Activated CD4-positive, alpha-beta T cell treated with anti-CD3 and anti-CD28 coated beads, Interleukin-2, amount 10 ng/mL, durations not matched to agents 24 days and 14 days (primary cell): ENCODE results near the gene GCK. TPM values are rescaled to one million over a fixed set of nuclear protein-coding genes. Genes with fewer than 3 reads are reported as not detected.

ENCODE experiments used
- DNase-seq: peaks from one replicate; pipeline ENCODE4 v3.0.0; 2022
- H3K27ac Mint-ChIP-seq: one replicate; pipeline ENCODE4 v1.8.0; 2022; ENCODE audit warnings: mild to moderate bottlenecking, mixed read lengths
- H3K27me3 Mint-ChIP-seq: one replicate; pipeline ENCODE4 v1.8.0; 2022; ENCODE audit warnings: mixed read lengths
- H3K36me3 Mint-ChIP-seq: one replicate; pipeline ENCODE4 v1.8.0; 2022; ENCODE audit warnings: low read depth, mild to moderate bottlenecking, mixed read lengths
- H3K4me1 Mint-ChIP-seq: one replicate; pipeline ENCODE4 v1.8.0; 2021; ENCODE audit warnings: mixed read lengths
- H3K4me3 Mint-ChIP-seq: one replicate; pipeline ENCODE4 v1.8.0; 2022; ENCODE audit warnings: mild to moderate bottlenecking, moderate library complexity, mixed read lengths
- H3K9me3 Mint-ChIP-seq: one replicate; pipeline ENCODE4 v1.8.0; 2021; ENCODE audit warnings: mixed read lengths
- intact Hi-C: fragments of 100-400 bp; cut with micrococcal nuclease; formaldehyde crosslinking; loops from one replicate; pipeline ENCODE4 v1.15.1; 2023
- total RNA-seq: library from RNA; stranded (reverse); gene quantifications from 2 replicates; pipeline ENCODE4 v1.2.3, GENCODE V29; 2022

The GCK gene
- total RNA-seq, 1 donor from 2014 or later, result 1.7 TPM

DNA sequence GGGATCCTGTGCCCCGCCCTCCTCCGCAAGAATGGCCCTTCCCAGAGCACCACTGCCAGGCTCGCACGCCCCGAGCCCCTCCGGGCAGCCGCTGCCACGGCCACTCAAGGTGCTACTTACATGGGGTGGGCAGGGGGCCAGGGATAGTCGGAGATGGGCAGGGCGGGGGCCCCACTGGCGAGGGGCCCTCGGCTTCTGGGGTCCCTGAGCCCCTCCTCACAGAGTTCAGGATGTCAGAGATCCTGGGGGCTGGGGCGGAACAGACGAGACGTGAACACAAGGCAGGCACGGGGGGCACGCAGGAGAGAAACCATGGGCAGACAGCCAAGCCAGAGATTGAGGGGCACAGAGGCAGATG lies 37.1 kb upstream of the GCK start:
- Mint-ChIP-seq H3K36me3 (no peaks in the 10 kb centered on the region), H3K27ac (no peak overlapping the region), H3K9me3 (no peaks in the 10 kb centered on the region), H3K4me1 (no peaks in the 10 kb centered on the region), H3K27me3 (no peaks in the 10 kb centered on the region), H3K4me3 (no peak overlapping the region)
- DNase-seq, result no peak
- intact Hi-C loops, result no loop called here

DNA sequence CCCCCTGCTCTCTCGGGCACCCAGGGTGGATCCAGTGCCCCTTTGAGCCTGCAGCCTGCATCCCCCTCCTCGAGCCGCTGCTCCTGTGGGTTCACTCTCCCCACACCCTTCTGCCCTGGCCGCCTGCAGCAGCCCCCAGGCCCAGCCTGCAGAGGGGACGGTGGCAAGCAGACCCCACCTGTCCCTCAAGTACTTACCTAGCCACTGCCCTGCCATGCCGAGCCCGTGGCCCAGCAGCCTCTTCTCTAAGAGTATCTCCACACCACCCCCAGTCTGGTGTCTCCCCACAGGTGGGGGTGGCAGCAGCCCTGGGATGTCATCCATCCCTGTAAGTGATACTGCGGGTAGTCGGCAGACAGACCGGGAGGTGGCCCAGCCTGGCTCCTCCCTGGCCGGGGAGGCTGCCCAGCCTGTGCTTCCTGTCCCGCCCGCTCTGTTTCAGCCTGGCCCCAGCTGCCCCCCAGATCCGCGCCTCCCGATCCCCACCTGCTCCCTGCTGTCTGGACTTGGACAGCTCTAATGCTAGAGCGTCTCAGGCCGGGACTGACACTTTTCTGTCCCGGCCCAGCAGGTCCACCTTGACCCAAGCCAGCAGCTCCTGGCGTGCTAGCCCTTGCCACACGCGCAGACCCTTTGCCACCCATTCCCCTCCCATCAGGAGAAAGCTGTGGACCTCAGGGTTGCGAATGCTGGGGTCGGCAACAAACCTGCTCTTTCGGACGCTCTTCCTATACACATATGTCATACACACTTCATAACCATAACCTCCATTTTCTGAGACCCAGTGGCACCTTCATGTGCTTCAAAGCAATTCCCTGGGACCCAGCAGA lies 36.5 kb upstream of the GCK start:
- Mint-ChIP-seq H3K4me1 (no peaks in the 10 kb centered on the region), H3K4me3 (no peak overlapping the region), H3K36me3 (no peaks in the 10 kb centered on the region), H3K9me3 (no peaks in the 10 kb centered on the region), H3K27ac (no peak overlapping the region), H3K27me3 (no peaks in the 10 kb centered on the region)
- intact Hi-C loops, result no loop called here
- DNase-seq, result no peak

- no peak for DNase-seq
- Mint-ChIP-seq H3K4me1 (no peaks in the 10 kb centered on the region), H3K9me3 (no peaks in the 10 kb centered on the region), H3K4me3 (no peak overlapping the region), H3K27me3 (no peaks in the 10 kb centered on the region), H3K36me3 (no peaks in the 10 kb centered on the region), H3K27ac (no peak overlapping the region)
- intact Hi-C loops, result no loop called here
Observed at GRCh38 chr7:44224974-44225565, 35.8 kb upstream of the GCK start.

DNA sequence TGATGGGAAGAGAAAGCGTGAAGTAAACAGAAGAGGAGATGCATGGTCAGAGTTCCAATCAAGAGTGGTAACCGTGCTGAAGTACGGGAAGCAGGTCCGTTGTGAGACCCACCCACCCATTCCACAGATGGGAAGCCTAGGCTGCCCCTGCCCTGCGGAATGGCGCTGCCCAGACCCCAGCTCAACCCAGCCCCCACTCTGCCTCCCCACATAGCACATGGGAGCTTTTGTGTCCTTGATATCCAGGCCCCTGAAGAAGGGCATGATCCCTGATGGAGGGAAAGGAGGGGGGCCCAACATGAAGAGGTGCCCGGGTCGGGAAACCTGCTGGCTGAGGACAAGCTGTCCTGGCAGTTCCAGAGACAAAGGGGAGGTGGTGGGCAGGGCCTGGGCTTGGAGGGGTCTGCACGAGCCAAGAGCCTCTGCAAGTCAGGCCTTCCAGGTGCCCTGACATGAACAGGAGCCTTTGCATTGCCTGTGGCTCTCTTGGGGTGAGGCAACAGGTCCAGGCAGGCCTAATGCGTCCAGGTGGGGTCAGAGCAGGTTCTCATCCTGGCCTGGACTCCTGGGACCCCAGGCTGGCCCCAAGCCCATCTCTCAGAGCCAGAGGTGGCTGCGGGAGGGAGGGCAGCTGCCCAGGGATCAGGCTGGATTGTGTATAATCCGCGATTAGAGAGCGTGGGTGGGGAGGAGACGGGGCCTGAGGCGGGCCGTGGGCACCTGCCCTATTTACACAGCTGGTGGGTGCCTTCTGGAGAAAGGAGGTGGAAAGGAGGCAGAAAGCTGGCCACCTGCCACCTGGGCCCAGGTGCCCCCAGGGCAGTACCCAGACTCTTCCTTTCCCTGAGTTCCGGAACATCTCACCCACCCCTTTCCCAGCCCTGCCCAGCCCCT lies 35.1 kb upstream of the GCK start:
- no peaks in the 10 kb centered on the region for H3K36me3 Mint-ChIP-seq
- intact Hi-C loops, result no loop called here
- DNase-seq, result no peak
- no peak overlapping the region for H3K27ac Mint-ChIP-seq
- no peaks in the 10 kb centered on the region for H3K27me3 Mint-ChIP-seq
- H3K4me1 Mint-ChIP-seq, result no peaks in the 10 kb centered on the region
- no peaks in the 10 kb centered on the region for H3K9me3 Mint-ChIP-seq
- no peak overlapping the region for H3K4me3 Mint-ChIP-seq

DNA sequence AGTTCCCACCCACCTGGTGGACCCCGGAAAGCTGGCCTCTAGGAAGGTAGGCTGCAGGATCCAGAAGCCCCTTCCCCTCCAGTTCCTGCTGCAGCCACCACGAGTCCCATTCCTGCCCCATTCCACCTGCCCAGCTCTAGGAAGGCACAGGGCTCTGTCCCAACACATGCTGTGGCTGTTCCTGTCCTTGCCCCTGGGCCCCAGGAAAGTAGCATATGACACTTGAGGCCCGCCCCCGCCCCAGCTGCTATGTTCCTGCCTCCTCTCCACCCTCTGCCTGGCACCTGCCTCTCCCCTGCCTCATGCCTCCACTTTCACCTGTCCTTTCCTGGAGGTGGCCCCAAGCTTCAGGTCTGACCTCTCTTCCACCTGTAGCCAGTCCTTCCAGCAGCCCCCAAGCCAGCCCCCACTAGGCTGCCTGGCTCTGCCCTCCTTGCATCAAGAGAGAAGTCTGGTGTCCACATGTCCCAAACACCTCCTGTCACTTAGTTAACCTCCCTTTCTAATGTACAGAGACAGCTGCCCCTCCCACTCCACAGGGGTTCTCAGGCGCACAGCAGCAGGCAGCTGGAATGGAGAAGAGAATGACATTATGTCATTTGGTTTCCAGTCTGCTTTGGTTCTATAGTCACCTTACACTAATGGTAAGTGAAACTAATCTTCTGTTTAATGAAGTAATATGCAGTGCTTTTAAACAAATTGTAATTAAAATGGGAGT lies 34.3 kb upstream of the GCK start:
- no peaks in the 10 kb centered on the region for H3K27me3 Mint-ChIP-seq
- H3K4me3 Mint-ChIP-seq, result no peak overlapping the region
- no peaks in the 10 kb centered on the region for H3K36me3 Mint-ChIP-seq
- no peaks in the 10 kb centered on the region for H3K4me1 Mint-ChIP-seq
- H3K27ac Mint-ChIP-seq, result no peak overlapping the region
- intact Hi-C loops, result no loop called here
- no peak for DNase-seq
- no peaks in the 10 kb centered on the region for H3K9me3 Mint-ChIP-seq

DNA sequence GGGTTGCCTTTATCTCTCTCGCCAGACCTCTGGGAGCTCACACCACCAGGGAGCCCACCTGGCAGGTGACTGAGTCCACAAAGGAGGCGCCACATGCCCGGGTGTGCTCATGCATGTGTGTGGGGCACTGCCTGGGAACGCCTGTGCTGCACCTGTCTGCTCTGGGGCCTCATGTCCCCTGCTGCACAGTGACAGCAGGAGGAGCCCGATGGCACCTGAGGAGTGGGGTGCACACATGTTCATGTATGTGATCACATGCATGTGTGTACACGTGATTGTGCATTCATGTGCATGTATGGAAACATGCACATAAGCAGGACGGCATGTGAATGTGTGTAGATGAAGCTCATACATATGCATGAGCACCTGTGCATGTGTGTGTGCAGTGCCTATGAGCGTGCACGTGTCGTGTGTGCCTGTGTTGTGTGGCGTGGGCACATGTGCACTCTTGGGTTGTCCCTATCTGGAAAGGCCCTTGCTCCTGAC lies 33.6 kb upstream of the GCK start:
- Mint-ChIP-seq H3K9me3 (no peaks in the 10 kb centered on the region), H3K36me3 (no peaks in the 10 kb centered on the region), H3K27ac (no peak overlapping the region), H3K4me1 (no peaks in the 10 kb centered on the region), H3K27me3 (no peaks in the 10 kb centered on the region), H3K4me3 (no peak overlapping the region)
- intact Hi-C loops, result no loop called here
- DNase-seq, result no peak

DNA sequence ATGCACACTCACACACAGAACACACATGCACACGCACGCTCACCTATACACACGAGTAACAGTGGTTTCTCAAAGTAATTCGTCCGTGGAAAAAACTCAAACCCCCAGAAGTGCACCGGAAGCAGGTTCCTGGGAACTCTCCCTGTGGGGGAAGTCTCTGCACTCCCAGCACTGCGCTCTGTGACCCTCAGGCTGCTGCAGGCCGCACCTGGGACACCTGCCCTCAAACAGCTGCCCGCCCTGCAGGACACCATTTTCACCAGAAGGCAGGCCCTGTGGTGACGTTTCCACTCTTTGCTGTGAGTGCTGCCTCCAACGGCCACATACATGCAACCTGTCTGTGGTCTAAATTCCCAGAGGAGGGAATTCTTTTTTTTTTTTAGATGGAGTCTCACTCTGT lies 32.8 kb upstream of the GCK start:
- no peaks in the 10 kb centered on the region for H3K27me3 Mint-ChIP-seq
- no peak for DNase-seq
- no peak overlapping the region for H3K27ac Mint-ChIP-seq
- intact Hi-C loops, result no loop called here
- H3K4me3 Mint-ChIP-seq, result no peak overlapping the region
- H3K9me3 Mint-ChIP-seq, result no peaks in the 10 kb centered on the region
- H3K36me3 Mint-ChIP-seq, result no peaks in the 10 kb centered on the region
- no peaks in the 10 kb centered on the region for H3K4me1 Mint-ChIP-seq

DNA sequence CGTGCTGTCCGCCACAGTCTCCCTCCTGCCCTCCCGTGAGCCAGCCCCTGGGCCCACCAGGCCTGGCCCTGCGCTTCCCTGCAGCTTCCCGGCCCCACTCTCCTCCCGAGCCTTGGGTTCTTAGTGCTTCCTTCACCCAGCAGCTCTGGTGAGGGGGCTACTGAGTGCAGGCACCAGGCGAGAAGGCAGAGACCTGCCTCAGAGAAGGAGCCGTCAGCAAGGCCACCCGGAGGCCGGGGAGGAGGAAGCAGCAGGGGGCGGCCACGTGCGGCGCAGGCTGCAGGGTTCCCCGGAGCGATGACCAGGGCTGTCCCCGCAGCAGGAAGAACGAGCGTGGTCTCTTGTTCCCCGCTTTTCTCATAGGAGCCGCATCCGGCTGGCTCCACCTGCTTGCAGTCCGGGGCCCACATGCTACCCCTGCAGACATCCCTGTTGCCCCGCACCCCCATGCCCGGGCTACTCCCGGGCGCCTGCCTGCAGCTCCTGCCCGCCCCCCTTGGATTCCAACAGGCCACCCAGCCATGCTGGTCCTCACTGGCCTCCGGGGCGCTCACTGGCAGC lies 32.1 kb upstream of the GCK start:
- Mint-ChIP-seq H3K27ac (no peak overlapping the region), H3K4me1 (no peaks in the 10 kb centered on the region), H3K27me3 (no peaks in the 10 kb centered on the region), H3K4me3 (no peak overlapping the region), H3K36me3 (no peaks in the 10 kb centered on the region), H3K9me3 (no peaks in the 10 kb centered on the region)
- intact Hi-C loops, result no loop called here
- DNase-seq, result no peak

DNA sequence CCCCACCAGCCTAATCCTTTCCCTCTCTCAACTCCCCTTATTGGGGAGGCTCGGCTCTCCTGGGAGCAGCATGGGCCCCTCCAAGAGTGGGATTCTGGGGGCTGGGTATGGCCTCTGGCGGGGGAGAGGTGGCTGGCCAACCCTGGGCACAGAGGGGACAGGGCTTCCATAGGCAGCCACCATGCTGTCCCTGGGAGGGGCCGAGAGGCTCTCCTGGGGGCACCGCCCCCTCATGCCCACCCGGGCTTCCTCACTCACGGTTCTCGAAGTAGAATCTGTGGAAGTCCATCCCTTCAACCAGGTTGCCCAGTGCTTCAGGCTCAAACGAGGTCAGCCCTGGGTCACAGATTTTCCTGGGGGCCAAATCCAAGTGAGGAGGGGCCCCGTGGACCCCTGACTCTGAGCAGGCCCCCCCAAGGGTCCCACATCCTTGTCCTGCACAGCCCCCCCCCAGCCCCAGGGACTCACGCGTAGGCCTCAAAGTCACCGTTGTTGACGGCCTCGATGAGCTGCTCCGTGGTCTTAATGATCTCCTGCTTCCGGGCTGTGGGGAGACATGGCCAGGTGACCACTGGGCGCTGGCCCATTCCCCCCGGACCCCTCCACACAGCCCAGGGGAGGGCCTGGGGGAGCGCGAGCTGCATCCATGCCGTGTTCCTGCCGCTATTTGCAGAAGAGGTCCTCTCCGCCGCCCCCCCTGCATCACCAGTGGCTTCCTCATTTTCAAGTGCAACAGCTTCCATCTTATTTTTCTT lies 31.3 kb upstream of the GCK start:
- Mint-ChIP-seq H3K4me3 (no peak overlapping the region), H3K27me3 (no peaks in the 10 kb centered on the region), H3K9me3 (no peaks in the 10 kb centered on the region), H3K27ac (no peak overlapping the region), H3K4me1 (no peaks in the 10 kb centered on the region), H3K36me3 (no peaks in the 10 kb centered on the region)
- no peak for DNase-seq
- intact Hi-C loops, result no loop called here

DNA sequence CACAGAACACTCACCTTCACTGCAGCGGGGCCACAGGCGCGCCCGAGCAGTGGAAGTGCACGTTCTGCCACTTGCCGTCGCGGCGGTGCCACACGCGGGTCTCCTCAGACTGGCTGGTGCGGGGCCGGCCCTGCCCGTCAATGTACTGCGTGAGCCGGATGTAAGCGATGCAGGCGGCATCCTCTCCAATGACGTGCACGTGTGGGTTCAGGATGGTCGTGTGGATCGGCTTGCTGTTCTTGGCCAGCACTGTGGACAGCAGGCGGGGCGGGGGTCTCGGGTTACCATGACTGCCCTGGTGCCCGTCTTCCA lies 30.8 kb upstream of the GCK start:
- H3K4me1 Mint-ChIP-seq, result no peaks in the 10 kb centered on the region

GRCh38 chr7:44219371-44220045 lies 30.3 kb upstream of the GCK start:
- intact Hi-C loops, result no loop called here

More for the DNA sequence above, 30.8 kb upstream of the GCK start:
- Mint-ChIP-seq H3K27me3 (no peaks in the 10 kb centered on the region), H3K4me3 (no peak overlapping the region), H3K36me3 (no peaks in the 10 kb centered on the region), H3K9me3 (no peaks in the 10 kb centered on the region), H3K27ac (no peak overlapping the region)
- intact Hi-C loops, result no loop called here
- no peak for DNase-seq

GRCh38 chr7:44218418-44219201 lies 29.4 kb upstream of the GCK start:
- intact Hi-C loops, result no loop called here
- no peaks in the 10 kb centered on the region for H3K27me3 Mint-ChIP-seq
- DNase-seq, result no peak
- H3K4me3 Mint-ChIP-seq, result no peak overlapping the region
- H3K4me1 Mint-ChIP-seq, result no peaks in the 10 kb centered on the region
- peaks cover 2% of the 10 kb centered on the region for H3K36me3 Mint-ChIP-seq
- no peaks in the 10 kb centered on the region for H3K9me3 Mint-ChIP-seq
- H3K27ac Mint-ChIP-seq, result no peak overlapping the region

More at GRCh38 chr7:44219371-44220045, 30.3 kb upstream of the GCK start:
- Mint-ChIP-seq H3K4me3 (no peak overlapping the region), H3K4me1 (no peaks in the 10 kb centered on the region), H3K27me3 (no peaks in the 10 kb centered on the region), H3K9me3 (no peaks in the 10 kb centered on the region), H3K36me3 (peaks cover under 1% of the 10 kb centered on the region), H3K27ac (no peak overlapping the region)
- no peak for DNase-seq
